HG03571 (cell line): ENCODE measurements around the gene LPIN1.
A peak's percentile ranks its signal among the peaks of the same experiment; 100 is the strongest.
"Not testable (repeated sequence)": the region's sequence is repeated elsewhere in the genome, so short reads cannot be mapped to it uniquely, and the experiment has no call there.

Experiments
- ATAC-seq: cut with Tn5 transposase; IDR thresholded peaks from one replicate; pipeline ENCODE4 v1.9.1; 2021; ENCODE audit not compliant: unreplicated experiment

Gene LPIN1

DNA sequence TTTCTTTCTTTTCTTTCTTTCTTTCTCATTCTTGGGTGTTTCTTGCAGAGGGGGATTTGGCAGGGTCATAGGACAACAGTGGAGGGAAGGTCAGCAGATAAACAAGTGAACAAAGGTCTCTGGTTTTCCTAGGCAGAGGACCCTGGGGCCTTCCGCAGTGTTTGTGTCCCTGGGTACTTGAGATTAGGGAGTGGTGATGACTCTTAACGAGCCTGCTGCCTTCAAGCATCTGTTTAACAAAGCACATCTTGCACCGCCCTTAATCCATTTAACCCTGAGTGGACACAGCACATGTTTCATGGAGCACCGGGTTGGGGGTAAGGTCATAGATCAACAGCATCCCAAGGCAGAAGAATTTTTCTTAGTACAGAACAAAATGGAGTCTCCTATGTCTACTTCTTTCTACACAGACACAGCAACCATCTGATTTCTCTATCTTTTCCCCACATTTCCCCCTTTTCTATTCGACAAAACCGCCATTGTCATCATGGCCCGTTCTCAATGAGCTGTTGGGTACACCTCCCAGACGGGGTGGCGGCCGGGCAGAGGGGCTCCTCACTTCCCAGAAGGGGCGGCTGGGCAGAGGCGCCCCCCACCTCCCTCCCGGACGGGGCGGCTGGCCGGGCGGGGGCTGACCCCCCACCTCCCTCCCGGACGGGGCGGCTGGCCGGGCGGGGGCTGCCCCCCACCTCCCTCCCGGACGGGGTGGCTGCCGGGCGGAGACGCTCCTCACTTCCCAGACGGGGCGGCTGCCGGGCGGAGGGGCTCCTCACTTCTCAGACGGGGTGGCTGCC, 12.9 kb downstream of the LPIN1 start:
- ATAC-seq = not testable (repeated sequence)

DNA sequence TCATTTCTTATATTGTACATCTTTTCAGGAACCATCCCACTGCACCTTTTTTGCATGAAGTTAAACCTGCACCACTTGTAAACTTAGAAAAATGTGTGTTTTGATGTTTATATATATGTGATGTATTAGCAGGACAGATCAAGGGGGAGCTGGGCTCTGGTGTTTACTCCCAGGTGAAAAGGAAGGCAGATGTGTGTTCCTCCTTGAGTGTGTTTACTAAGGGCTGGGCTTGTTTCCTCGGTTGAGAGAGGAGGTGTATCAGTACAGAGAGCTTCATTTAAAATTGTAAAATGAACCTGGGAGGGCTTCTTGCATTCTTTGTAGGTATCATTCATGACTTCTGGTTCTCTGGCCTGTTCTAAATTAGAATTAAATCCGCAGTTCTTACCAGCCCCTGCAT, 14.8 kb downstream of the LPIN1 start:
- no peak for ATAC-seq

DNA sequence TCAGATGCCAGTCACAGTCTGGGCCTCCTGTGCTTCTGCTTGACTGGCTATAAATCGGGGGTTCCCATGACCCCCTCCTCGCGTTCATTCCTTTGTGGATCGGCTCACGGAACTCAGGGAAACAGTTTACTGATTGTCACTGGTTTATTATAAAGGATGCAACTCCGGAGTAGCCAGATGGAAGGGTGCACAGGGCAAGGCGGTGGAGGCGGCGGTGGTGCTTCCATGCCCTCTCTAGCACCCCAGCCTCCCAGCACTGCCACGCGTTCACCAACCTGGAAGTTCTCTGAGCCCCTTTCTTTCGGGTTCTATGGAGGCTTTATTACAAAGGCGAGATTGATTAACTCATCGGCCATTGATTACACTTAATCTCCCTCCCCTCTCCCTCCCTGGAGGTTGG, 15.6 kb downstream of the LPIN1 start:
- no peak for ATAC-seq

DNA sequence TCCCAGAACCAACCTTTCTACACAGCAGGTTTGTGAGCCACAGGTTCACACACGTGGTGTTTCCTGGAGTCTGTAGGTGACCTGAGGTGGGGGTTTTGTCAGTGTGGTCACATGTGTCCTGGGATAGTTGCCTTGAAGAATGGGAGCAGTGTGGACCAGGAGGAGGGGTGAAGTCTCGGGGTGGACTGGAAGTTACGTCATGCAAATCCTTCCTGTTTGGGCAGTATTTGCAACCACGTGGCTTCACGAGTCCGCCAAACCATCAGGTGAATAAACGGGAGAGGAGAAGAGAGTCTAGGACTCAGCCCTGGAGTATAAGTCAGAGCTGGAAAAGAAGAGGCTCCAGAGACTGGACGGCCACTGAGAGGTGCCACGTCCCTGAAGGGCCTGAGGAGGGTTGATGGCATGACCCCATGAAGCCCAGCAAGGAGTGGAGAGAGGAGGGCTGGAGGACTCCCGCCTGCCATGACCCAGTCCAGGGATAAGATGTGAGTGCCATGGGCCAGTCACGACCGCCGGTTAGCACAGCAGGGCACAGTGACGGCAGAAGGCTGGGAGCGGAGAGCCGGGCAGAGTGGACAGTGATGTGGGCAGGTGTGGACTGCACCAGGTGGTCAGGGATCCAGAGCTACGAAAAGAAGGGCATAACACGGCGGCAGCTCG, 16.5 kb downstream of the LPIN1 start:
- ATAC-seq = no peak

DNA sequence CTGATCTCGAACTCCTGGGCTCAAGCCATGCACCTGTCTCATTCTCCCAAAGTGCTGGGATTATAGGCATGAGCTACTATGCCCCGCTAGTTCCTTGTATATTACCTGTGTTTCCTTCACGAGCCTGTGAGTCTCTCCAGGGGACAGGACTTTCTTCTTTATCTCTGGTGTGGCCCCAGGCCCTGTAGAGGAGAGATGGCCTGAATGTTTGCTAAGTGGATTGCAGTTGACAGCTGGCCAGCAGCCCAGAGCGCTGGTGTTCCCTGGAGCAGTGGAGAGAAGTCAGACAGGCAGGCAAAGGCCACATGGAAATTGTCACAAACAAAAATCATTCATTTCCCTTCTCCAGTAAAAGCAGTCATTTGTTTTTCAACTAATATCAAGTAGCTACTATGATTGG, 17.9 kb downstream of the LPIN1 start:
- no peak for ATAC-seq

DNA sequence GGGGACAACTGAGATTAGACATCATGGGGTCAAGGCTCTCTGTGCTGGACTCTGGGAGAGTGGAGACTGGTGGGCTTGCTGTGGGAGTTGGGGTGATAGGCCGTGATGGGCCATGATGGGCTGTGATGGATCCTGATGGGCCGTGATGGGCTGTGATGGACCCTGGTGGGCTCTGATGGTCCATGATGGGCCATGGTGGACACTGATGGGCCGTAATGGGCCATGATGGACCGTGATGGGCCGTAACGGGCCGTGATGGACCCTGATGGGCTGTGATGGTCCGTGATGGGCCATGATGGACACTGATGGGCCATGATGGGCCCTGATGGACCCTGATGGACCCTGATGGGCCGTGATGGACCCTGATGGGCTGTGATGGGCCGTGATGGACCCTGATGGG, 18.5 kb downstream of the LPIN1 start:
- ATAC-seq = no peak

DNA sequence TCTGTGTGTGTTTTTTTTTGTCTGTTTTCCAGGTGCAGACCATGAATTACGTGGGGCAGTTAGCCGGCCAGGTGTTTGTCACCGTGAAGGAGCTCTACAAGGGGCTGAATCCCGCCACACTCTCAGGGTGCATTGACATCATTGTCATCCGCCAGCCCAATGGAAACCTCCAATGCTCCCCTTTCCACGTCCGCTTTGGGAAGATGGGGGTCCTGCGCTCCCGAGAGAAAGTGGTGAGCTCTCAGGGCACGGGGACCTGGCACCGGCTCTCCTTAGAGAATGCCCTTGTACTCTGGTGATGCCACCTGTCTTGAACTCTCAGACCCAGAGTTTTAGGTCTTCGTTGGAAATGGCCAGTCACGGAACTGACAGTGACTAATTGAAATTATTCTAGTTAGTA, 19.1 kb downstream of the LPIN1 start:
- no peak for ATAC-seq

DNA sequence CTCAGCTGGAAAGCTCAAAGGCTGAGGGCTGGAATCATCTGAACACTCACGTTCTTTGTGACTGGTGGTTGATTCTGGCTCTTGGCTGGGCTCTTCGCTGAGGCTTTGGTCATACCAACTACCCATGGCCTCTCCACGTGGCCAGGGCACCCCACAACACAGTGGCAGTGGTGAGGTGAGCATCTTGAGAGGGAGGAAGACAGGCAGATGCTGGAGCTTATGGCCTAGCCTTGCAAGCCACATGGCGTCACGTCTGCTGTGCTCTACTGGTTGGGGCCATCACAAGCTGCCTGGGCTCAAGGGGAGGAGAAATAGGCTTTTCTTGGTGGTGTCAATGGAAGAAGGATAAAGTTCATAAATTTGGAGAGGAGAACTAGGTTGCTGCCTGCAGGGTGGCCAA, 19.6 kb downstream of the LPIN1 start:
- ATAC-seq = no peak

DNA sequence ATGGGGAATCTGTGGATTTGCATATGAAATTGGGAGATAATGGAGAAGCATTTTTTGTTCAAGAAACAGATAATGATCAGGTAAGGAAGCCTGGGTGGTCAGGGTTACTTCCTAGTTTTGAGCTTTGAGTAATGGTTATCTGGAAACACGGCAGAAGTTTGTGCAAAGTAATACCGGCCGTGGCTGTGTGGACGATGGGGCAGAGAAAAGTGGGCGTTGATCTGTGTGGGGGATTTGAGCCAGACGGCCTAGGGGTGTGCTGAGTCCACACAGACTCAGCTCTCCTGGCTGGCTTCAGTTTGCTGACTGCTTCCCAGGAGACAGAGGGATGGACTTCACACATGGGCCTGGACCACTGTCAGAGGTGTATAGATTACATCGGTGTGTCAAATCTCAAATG, 21.3 kb downstream of the LPIN1 start:
- ATAC-seq = no peak

DNA sequence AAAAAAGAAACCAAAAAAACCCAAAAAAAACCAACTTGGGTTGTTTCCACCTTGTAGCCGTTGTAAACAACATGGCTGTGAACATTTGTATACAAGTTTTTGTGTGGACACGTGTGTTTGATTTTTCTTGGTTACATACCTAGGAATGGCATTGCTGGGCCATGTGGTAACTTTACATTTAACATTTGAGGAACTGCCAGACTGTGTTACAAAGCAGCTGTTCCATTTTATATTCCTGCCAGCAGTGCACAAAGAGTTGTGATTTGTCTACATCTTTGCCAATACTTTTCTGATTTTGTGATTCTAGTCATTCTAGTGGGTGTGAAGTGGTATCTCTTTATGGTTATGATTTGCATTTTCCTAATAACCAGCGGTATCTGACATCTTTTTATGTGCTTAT, 22.5 kb downstream of the LPIN1 start:
- no peak for ATAC-seq

DNA sequence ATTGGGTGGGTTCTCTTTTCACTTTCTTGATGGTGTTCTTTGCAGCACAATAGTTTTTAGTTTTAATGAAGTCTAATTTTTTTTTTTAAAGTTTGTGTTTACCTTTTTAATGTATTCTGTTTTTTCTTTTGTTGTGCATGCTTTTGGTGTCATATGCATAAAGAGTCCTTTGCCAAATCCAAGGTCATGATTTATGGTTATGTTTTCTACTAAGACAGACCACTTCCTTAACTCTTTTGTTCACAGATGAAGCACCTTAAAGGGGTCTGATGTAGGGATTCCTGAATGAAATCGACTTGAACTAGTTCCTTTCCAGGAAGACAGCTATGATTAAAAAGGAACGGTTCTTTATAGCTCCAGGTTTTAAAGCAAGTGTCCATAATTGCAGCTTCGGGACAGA, 23.1 kb downstream of the LPIN1 start:
- ATAC-seq = no peak

DNA sequence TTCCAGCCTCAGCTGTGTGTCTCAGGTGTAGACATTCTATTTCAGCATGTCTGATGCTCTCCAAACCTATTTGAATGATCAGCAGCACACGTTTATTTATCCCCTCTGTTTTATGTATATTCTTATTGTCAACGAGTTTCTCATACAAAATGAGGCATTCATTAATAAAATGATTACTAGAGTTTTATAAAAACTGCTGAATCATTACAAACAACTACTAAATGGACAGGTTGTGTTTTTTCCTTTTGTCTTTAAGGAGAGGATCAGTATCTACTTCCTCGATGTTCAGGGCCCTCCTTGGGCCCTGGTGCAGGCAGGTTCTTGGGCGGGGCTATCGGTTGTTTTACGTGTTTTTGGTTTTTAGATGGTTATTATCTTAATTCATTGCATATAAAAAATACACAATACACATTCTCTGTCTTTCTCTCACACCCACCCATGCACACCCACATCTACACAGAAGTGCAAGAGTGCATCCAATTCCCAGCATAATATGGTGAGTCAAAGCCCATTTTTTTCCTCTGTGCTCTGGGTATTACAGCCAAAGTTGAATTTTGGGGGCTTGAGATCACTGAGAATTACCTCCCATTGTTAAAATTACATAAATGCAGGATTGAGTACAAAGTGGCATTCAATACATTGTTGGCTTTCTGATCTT, 24.2 kb downstream of the LPIN1 start:
- ATAC-seq = no peak

DNA sequence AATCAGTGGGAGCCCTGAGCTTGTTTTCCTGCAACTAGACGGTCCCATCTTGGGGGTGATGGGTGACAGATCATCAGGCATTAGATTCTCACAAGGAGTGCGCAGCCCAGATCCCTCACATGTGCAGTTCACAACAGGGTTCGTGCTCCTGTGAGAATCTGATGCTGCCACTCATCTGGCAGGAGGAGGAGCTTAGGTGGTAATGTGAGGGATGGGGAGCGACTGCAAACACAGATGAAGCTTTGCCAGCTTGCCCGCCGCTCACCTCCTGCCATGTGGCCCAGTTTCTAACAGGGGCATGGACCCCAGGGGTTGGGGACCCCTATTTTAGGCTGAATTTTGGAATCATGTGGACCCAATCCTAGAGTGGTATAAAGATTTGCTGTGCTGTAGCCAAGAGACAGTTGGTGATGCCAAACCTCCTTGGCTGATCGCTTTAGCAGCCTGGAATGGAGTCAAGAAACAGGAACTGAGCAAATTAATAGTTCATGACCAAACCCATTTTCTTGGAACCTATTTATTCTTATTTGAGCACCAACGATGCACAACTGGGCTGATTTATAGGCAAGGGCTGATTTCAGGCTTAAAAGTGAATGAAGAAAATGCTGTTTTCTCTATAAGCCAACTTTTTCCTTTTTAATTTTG, 25.7 kb downstream of the LPIN1 start:
- no peak for ATAC-seq

DNA sequence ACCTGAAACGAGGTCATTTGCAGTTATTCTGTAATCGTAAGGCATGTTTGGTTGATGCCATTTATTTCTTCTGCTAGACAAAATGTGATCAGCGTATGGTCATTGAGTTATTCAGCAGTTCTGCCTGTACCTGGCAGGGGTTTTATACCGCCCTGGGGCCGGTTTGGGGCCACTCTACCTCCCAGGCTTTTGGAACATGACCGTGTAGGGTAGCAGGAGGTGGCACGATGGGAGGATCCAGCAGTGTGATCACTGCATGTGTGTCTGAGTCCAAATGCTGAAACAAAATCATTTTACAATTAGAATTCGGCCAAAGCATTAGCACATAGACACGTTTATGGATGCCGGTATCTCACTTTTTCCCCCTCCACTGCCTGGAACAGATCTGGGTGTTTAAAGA, 26.7 kb downstream of the LPIN1 start:
- ATAC-seq = no peak

DNA sequence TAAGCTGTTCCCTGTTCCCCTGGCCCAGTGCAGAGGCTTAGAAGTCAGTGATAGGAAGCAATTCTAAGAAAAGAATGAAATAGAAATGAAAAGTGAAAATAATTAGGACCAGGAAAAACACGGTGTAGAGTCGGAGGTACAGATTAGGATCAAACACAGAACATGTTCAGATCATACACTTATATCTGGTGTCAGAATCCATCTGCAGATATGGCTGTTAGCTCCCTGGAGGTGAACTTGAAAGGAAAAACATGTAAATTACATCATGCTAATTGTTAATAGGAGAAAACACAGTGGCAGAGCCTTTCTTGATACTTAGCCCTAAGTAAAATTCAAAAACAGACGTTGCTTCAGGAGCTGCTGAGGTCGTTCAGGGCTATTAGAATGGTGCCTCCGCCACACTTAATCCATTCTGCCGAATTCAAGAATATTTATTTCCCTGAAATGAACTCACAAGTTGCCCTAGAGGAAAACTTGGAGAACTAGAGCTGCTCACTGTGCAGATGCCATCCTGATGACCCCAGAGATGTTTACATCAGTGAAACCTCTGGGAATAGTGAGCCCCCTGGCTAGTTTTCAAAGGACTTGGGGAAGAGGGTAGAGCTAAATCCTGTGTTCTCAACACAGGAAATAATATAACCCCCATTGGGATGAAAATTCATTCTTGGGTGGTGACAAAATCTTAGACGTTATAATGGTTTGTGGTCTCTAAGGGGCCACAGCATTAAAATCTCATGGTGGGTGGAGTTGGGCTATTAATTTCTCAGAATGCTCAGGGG, 27.5 kb downstream of the LPIN1 start:
- ATAC-seq = no peak

DNA sequence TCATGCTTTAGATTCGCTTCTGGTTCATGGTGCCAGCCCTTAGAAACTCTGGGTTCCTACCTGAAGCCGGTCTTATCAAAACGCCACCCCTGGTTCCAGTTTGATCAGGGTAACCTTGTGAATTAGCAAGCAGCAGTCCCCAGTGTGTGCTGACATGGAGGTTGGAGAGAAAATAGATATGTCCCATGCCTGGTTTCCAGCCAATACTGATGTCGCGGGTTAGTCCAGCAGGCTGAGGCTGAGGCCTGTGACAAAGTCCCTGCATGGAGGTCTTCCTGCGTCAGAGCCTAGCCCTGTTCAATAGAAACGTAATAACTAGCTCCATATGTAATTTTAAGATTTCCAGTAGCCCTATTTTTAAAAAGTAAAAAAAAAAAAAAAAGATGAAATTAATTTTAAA, 28.2 kb downstream of the LPIN1 start:
- ATAC-seq = no peak

DNA sequence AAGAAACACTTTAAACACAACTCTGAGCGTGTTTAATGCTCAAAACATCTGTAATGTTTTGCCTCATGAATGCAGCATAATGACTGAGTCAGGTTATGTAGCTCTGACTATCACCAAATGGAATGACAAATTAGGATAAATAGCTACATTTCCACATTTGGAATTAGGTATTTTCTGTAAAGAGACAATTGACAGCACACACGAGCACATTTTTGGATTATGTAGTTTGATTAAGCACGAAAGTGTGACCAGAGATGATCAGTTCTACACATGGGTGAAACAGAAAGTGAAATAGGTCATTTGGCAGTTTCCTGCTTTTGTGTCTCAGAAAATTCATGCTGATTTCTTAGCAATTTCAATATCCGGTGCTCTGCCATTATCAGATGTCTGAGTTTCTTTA, 29.0 kb downstream of the LPIN1 start:
- peak; percentile 76 for ATAC-seq

DNA sequence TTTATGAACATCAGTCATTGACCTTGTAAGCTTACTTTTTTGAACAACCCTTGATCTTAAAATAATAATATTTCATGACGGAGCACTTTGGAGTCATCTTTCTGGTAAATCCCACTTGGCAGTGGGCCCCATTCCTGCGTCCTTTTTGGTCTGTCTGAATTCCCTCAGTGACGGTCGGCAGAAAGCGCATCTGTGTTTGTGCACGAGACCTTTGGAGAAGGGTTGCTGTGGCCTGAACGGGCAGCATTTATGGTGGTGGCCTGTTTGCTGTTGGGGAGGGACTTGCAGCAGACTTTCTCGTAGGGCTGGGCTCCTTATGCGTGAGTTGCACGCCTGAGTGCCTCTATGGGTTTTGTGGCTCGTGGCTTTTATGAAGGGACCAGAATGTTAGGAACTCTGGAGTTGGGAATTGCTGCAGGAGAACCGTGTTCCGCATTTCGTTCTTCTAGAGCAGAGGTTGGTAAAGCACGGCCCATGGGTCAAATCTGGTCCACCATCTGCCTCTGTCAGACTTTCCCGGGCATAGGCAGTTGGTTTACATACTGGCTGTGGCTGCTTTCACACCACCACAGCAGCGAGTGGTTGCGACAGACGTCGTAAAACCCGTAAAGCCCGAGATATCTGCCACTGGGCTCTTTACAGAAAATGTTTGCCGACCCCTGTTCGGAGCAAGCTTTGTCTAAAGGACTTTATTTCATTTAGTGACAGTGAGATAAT, 30.8 kb downstream of the LPIN1 start:
- no peak for ATAC-seq

DNA sequence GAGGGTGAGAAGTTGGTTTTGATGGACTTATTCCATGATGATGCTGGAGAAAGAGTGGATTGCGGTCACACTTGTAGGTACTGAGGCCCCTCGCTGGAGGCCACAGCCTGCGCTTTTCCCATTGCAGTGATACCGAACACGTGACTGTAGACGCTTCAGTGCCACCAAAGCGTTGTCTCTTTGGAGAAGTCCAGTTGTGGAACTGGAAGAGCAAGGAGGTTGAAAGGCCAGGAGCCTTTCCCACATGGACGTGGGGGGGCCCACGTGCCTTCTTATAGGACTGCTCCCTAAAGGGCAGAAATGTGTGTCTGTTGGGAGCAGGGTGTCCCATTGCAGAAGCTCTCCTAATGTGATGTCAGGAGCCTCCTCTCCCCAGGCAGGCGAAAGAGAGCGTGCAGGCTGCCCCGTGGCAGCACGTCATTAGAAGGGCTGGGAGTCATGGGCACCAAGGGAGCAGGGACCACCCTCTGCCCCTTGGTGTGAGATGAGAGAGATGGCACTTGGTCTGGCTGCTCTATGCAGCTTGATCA, 31.5 kb downstream of the LPIN1 start:
- ATAC-seq = no peak

DNA sequence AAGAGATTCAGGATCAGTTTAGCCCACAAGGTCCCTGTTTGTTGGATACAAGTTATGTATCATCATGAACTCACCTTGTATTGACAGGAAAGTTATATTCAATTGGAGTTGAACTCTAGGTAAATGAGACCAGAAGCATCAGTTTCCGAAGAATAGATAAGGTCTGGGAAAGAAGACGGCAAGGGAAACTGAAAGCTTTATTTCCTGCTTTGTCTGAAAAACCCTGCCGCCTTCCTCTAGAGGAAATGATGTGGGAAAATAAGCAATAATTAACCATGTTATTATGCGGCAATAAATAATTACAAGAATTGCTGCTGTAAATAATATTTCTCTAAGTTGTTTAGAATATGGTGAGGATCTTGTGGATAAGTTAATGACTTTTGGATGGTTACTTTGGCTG, 32.0 kb downstream of the LPIN1 start:
- no peak for ATAC-seq
